Fibroblast of villous mesenchyme (primary cell): Measurements from ENCODE around the gene KSR2. TPM values are rescaled to one million over a fixed set of nuclear protein-coding genes. Genes with fewer than 3 reads are reported as not detected.
A peak's percentile ranks its signal among the peaks of the same experiment; 100 is the strongest.

Experiments used
- DNase-seq: peaks from one replicate; pipeline ENCODE4 v3.0.0-alpha.2; 2010; ENCODE audit warnings: low read depth
- H3K4me3 ChIP-seq: 2 replicates; pipeline ENCODE4 v1.5.1; 2011; ENCODE audit warnings: low read depth, mild to moderate bottlenecking, low read length
- CTCF ChIP-seq: IDR thresholded peaks from 2 replicates; pipeline ENCODE4 v1.5.1; 2012; ENCODE audit warnings: low read depth, mild to moderate bottlenecking, low read length; ENCODE audit not compliant: insufficient read depth
- total RNA-seq: library from RNA; depleted of rRNA; stranded (reverse); fragments of >200 nt; gene quantifications from 2 replicates; pipeline ENCODE4 v1.2.3, GENCODE V29; 2012

The KSR2 gene
- total RNA-seq, 1 donor = not detected

- no peak overlapping the region for H3K4me3 ChIP-seq
- TF ChIP-seq CTCF = no peak
- DNase-seq = no peak
These were observed 126.2 kb downstream of the KSR2 start for GRCh38 chr12:117842630-117843029.

GRCh38 chr12:117842220-117842619, 126.6 kb downstream of the KSR2 start:
- no peak overlapping the region for H3K4me3 ChIP-seq
- TF ChIP-seq CTCF = no peak
- no peak for DNase-seq

- no peak for DNase-seq
- H3K4me3 ChIP-seq = no peak overlapping the region
- TF ChIP-seq CTCF = no peak
These were observed 131.1 kb downstream of the KSR2 start for GRCh38 chr12:117837737-117838050.

- H3K4me3 ChIP-seq = no peak overlapping the region
- DNase-seq = peak; percentile 62
- peak; percentile 88 for TF ChIP-seq CTCF
These were observed 131.6 kb downstream of the KSR2 start for GRCh38 chr12:117836999-117837736.

- DNase-seq = no peak
- TF ChIP-seq CTCF = no peak
- no peak overlapping the region for H3K4me3 ChIP-seq
These were observed 132.3 kb downstream of the KSR2 start for GRCh38 chr12:117836476-117836875.

GRCh38 chr12:117835156-117835555, 133.6 kb downstream of the KSR2 start:
- no peak for DNase-seq
- TF ChIP-seq CTCF = no peak
- H3K4me3 ChIP-seq = no peak overlapping the region
